ENCODE measurements around the gene C6orf118.

- TF ChIP-seq CTCF (IDR thresholded peaks at IDR 0.05) = no peak
- no peak for TF ChIP-seq POLR2A (IDR thresholded peaks at IDR 0.05)
Measured at GRCh38 chr6:165317723-165318122, 8.3 kb upstream of the C6orf118 start.

Measured in esophagus squamous epithelium (tissue), 4 donors.